HepG2 (cell line): ENCODE data around the gene NFATC4. TPM values are rescaled to one million over a fixed set of nuclear protein-coding genes. Genes with fewer than 3 reads are reported as not detected.

Source experiments
- ATAC-seq: fragments of 200-7000 bp; cut with Tn5 transposase; 3 replicates; pipeline ENCODE4 v1.9.1; 2020; ENCODE audit warnings: mild to moderate bottlenecking, moderate library complexity
- BruUV-seq: library from RNA; stranded (reverse); fragments of 400-500 nt; replicated peaks from 2 replicates; lab custom pipeline; 2021; lab: Mats Ljungman, UMichigan
- CTCF ChIA-PET: fragments of 300-600 bp; formaldehyde crosslinking; extraction: SDS; loops from one replicate; lab custom pipeline; 2021; ENCODE audit warnings: low total read pairs, inconsistent platforms, low intra/inter-chr PET ratio; lab: Yijun Ruan, JAX
- POLR2A ChIA-PET: fragments of 350-600 bp; sonication (Branson Sonifier 250); formaldehyde crosslinking; loops from one replicate; lab custom pipeline; 2020; ENCODE audit warnings: antibody characterized with exemption, inconsistent platforms; lab: Yijun Ruan, JAX
- DNase-seq: peaks from one replicate; pipeline ENCODE4 v3.0.0-alpha.2; 2015; ENCODE audit warnings: low spot score
- FAIRE-seq: peaks from 3 replicates; lab custom pipeline; 2011; peaks lifted over from hg19 to GRCh38; lab: Jason Lieb, UNC
- H2AFZ ChIP-seq: one replicate; pipeline ENCODE4 v1.6.1; 2011; ENCODE audit warnings: low read length, inconsistent platforms
- H3K27ac ChIP-seq: fragments of 300-600 bp; 3 replicates; pipeline ENCODE4 v1.8.0; 2011; ENCODE audit warnings: mixed run types, mild to moderate bottlenecking, mixed read lengths, low read length, inconsistent platforms; ENCODE audit not compliant: insufficient read depth; ENCODE audit errors: extremely low read length
- H3K27me3 ChIP-seq, 2 experiments: fragments of 200-600 bp in 1 of 2; 2 replicates in 1 of 2; 3 replicates in 1 of 2; pipeline versions ENCODE4 v1.6.0 to v1.8.0; 2011; ENCODE audit warnings: low read length in 2 of 2, mild to moderate bottlenecking in 2 of 2, moderate library complexity in 2 of 2, inconsistent platforms in 1 of 2; ENCODE audit not compliant: insufficient read depth in 2 of 2, control insufficient read depth in 1 of 2
- H3K36me3 ChIP-seq, 2 experiments: fragments of 200-600 bp in 1 of 2; replicated peaks in 1 of 2; 2 replicates in 1 of 2; 3 replicates in 1 of 2; pipeline versions ENCODE4 v1.5.1 to v1.8.0; 2011; ENCODE audit warnings: low read length in 2 of 2, inconsistent platforms in 1 of 2; ENCODE audit not compliant: insufficient read depth in 2 of 2, control insufficient read depth in 1 of 2
- H3K4me1 ChIP-seq: 2 replicates; pipeline ENCODE4 v1.5.1; 2012; ENCODE audit warnings: low read length, inconsistent platforms; ENCODE audit not compliant: insufficient read depth
- H3K4me2 ChIP-seq: 2 replicates; pipeline ENCODE4 v1.6.0; 2011; ENCODE audit warnings: low read depth, low read length, inconsistent platforms
- H3K4me3 ChIP-seq, 3 experiments: fragments of 200-600 bp in 1 of 3; sonication (generic), shearing (Covaris generic) in 1 of 3; replicated peaks in 1 of 3; 2 replicates each; pipeline ENCODE4 v1.5.1; 2011 to 2016; ENCODE audit warnings: low read length in 3 of 3, inconsistent platforms in 2 of 3, low read depth in 2 of 3, mild to moderate bottlenecking in 2 of 3, control low read depth in 1 of 3, mixed read lengths in 1 of 3; ENCODE audit not compliant: insufficient read depth in 1 of 3
- H3K79me2 ChIP-seq: one replicate; pipeline ENCODE4 v1.6.1; 2011; ENCODE audit warnings: low read length, inconsistent platforms; ENCODE audit not compliant: insufficient read depth
- H3K9ac ChIP-seq: 2 replicates; pipeline ENCODE4 v1.6.0; 2011; ENCODE audit warnings: mild to moderate bottlenecking, low read depth, low read length, inconsistent platforms; ENCODE audit not compliant: insufficient read depth
- H3K9me3 ChIP-seq: 2 replicates; pipeline ENCODE4 v1.5.1; 2012; ENCODE audit warnings: mild to moderate bottlenecking, low read length
- H4K20me1 ChIP-seq: 2 replicates; pipeline ENCODE4 v1.6.0; 2011; ENCODE audit warnings: inconsistent platforms, mild to moderate bottlenecking, low read length, moderate library complexity; ENCODE audit not compliant: insufficient read depth
- CHD2 ChIP-seq: IDR thresholded peaks from 2 replicates; pipeline ENCODE4 v1.6.1; 2011; ENCODE audit warnings: low read depth, low read length, improper control_type of control experiment
- KAT8 ChIP-seq: IDR thresholded peaks from 2 replicates; pipeline ENCODE4 v1.6.1; 2016; ENCODE audit warnings: missing genetic modification reagents, missing compliant biosample characterization
- MAZ ChIP-seq, 2 experiments: sonication (generic) in 1 of 2; formaldehyde crosslinking in 1 of 2; IDR thresholded peaks; 2 replicates each; pipeline versions ENCODE4 v1.5.0 to v1.6.1; 2012 to 2020; ENCODE audit warnings: low read depth in 2 of 2, mild to moderate bottlenecking in 2 of 2, borderline replicate concordance in 1 of 2, improper control_type of control experiment in 1 of 2, low read length in 1 of 2, missing genetic modification reagents in 1 of 2, moderate library complexity in 1 of 2
- MIER3 ChIP-seq: IDR thresholded peaks from 2 replicates; pipeline ENCODE4 v1.6.1; 2016; ENCODE audit warnings: missing compliant biosample characterization, borderline replicate concordance
- MXI1 ChIP-seq: IDR thresholded peaks from 3 replicates; pipeline ENCODE4 v1.6.1; 2012; ENCODE audit warnings: low read depth, low read length, inconsistent platforms, borderline replicate concordance
- RARA ChIP-seq: IDR thresholded peaks from 2 replicates; pipeline ENCODE4 v1.6.1; 2016; ENCODE audit warnings: missing genetic modification reagents, missing compliant biosample characterization
- RBM39 ChIP-seq: fragments of 200-400 bp; formaldehyde crosslinking; IDR thresholded peaks from one replicate; pipeline ENCODE4 v1.6.1; 2018; ENCODE audit warnings: antibody characterized with exemption, mild to moderate bottlenecking, low read depth, low read length; ENCODE audit not compliant: poor library complexity, severe bottlenecking
- RNF2 ChIP-seq: fragments of 450-650 bp; conservative IDR thresholded peaks from 2 replicates; pipeline ENCODE4 v1.6.1; 2016; ENCODE audit warnings: low read depth
- ZNF703 ChIP-seq: sonication (generic); formaldehyde crosslinking; IDR thresholded peaks from 2 replicates; pipeline ENCODE4 v1.5.1; 2020; ENCODE audit warnings: missing genetic modification reagents, mild to moderate bottlenecking, moderate library complexity, borderline replicate concordance
- WGBS: methylation state at CpG from one replicate; pipeline ENCODE4 v1.1.6; 2017; ENCODE audit warnings: low lambda C conversion rate; 5-methylcytosine and 5-hydroxymethylcytosine counted together
- in situ Hi-C: cut with HindIII; loops from 2 replicates; pipeline ENCODE4 v1.10.0; 2017; ENCODE audit warnings: low pct_unique_long_range_greater_than_20kb; ENCODE audit not compliant: extremely low pct_ligation_motif_present
- intact Hi-C: fragments of 100-400 bp; cut with micrococcal nuclease; formaldehyde crosslinking; loops from one replicate; pipeline ENCODE4 v1.10.0; 2022; ENCODE audit not compliant: unreplicated experiment
- polyA plus RNA-seq, 8 experiments: library from polyadenylated mRNA; depleted of rRNA in 3 of 8; stranded (reverse) in 7 of 8; unstranded in 1 of 8; fragments of >200 nt; fragmentation: Illumina TruSeq in 4 of 8; extraction: Trizol in 4 of 8; gene quantifications; 2 replicates each; pipeline versions ENCODE4 v1.2.1 to v1.2.3, GENCODE V29; 2011 to 2016; ENCODE audit warnings: low read depth in 4 of 8, missing spikeins in 1 of 8, mixed read lengths in 1 of 8; ENCODE audit not compliant: insufficient read depth in 1 of 8
- total RNA-seq, 5 experiments: library from RNA; depleted of rRNA; stranded (reverse); fragments of >200 nt; fragmentation: Illumina TruSeq; extraction: Trizol; gene quantifications; 2 replicates each; pipeline ENCODE4 v1.2.3, GENCODE V29; 2016; ENCODE audit warnings: low read depth in 1 of 5
- TF ChIP-seq, protein P1 (sequence below): sonication (generic); formaldehyde crosslinking; IDR thresholded peaks from 2 replicates; pipeline ENCODE4 v1.4.0; 2020; ENCODE audit warnings: missing genetic modification reagents, borderline replicate concordance
- TF ChIP-seq, protein P2 (sequence below): sonication (generic); formaldehyde crosslinking; IDR thresholded peaks from 2 replicates; pipeline ENCODE4 v1.4.0; 2020; ENCODE audit warnings: missing genetic modification reagents, borderline replicate concordance

The NFATC4 gene
- total and polyA plus RNA-seq, 2 of the 13 experiments (the other 11 are each of a cell fraction or from before 2014, with no cell fraction given) = 0.04 to 0.15 TPM

GRCh38 chr14:24342889-24343288 is 25.1 kb upstream of the NFATC4 start:
- H4K20me1 ChIP-seq = no peaks in the 10 kb centered on the region
- H2AFZ ChIP-seq = no peak overlapping the region
- no peaks in the 10 kb centered on the region for H3K36me3 ChIP-seq
- WGBS = 74% methylated on average over 4 of the region's 4 CpGs
- TF ChIP-seq MXI1 = no peak
- H3K9me3 ChIP-seq = no peaks in the 10 kb centered on the region
- no peak overlapping the region for H3K9ac ChIP-seq
- ChIA-PET CTCF (no interaction called here), POLR2A (no interaction called here)
- no peak overlapping the region for H3K4me3 ChIP-seq
- intact Hi-C loops = no loop called here
- no peak overlapping the region for H3K27ac ChIP-seq
- BruUV-seq = no TSS peak
- no peak for DNase-seq
- H3K4me1 ChIP-seq = peaks cover 8% of the 10 kb centered on the region
- in situ Hi-C loops = no loop called here
- no peak overlapping the region for H3K4me2 ChIP-seq
- no peaks in the 10 kb centered on the region for H3K79me2 ChIP-seq
- H3K27me3 ChIP-seq = peaks cover 4 to 23% of the 10 kb centered on the region in 2 experiments; a peak in 3 of 5 replicates
- no peak for ATAC-seq
- FAIRE-seq = no peak

DNA sequence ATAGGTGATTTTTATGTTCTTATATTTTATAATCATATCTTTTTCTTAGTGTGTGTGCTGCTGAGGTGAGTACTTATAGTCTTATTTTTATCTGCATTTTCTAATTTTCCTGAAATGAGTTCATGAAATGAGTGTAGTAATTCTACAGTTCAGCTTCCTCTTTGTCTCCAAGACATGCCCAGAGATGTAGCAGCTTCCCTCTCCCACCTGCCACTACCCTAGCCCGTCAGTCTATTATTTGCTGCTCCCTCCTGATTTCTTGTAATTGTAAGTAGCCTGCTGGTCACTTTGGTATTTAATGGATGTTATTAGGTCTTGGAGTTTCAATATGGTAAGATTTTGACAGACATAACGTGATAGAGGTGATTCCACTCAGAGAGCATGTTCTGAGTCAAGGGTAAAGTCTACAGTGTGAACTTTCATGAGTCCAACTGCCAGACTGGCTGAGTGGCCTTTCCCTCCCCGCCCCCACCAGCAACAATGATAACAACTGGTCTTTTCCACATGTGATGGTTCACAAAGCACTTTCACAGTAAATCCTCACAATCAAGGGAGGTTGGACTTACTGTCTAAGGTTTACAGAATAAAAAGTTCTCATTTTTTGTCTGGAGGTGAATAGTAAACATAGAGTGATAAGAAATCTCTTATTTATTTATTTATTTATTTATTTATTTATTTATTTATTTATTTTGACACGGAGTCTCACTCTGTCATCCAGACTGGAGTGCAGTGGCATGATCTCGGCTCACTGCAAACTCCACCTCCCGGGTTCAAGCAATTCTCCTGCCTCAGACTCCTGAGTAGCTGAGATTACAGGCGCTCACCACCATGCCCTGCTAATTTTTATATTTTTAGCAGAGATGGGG is 24.0 kb upstream of the NFATC4 start:
- in situ Hi-C loops = no loop called here
- POLR2A ChIA-PET = interaction anchor here (1.0 kb wide), 1 partner anchor 86 kb away, joined by 3 read pairs; the partner anchor contains the start of genes CBLN3 and KHNYN
- Histone ChIP-seq H3K79me2 (no peaks in the 10 kb centered on the region), H3K27me3 (peaks cover 0 to 15% of the 10 kb centered on the region in 2 experiments; a peak in 1 of 5 replicates), H2AFZ (no peak overlapping the region), H3K9me3 (no peaks in the 10 kb centered on the region), H3K4me2 (peak overlapping the region; percentile 41), H3K4me3 (no peak overlapping the region), H3K27ac (no peak overlapping the region), H3K9ac (no peak overlapping the region), H4K20me1 (no peaks in the 10 kb centered on the region), H3K36me3 (no peaks in the 10 kb centered on the region), H3K4me1 (peaks cover 7% of the 10 kb centered on the region)
- BruUV-seq = no TSS peak
- intact Hi-C loops = no loop called here
- CTCF ChIA-PET = no interaction called here
- WGBS = 19% methylated on average over 7 of the region's 7 CpGs
- peak; percentile 66 for DNase-seq
- peak; percentile 67 for FAIRE-seq
- peak; percentile 78 for ATAC-seq
- TF ChIP-seq, protein P1, sequence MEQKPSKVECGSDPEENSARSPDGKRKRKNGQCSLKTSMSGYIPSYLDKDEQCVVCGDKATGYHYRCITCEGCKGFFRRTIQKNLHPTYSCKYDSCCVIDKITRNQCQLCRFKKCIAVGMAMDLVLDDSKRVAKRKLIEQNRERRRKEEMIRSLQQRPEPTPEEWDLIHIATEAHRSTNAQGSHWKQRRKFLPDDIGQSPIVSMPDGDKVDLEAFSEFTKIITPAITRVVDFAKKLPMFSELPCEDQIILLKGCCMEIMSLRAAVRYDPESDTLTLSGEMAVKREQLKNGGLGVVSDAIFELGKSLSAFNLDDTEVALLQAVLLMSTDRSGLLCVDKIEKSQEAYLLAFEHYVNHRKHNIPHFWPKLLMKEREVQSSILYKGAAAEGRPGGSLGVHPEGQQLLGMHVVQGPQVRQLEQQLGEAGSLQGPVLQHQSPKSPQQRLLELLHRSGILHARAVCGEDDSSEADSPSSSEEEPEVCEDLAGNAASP (CRISPR knock-in tag) = peak; percentile 42; the same call in 1 of the 2 replicates
- TF ChIP-seq, protein P2, sequence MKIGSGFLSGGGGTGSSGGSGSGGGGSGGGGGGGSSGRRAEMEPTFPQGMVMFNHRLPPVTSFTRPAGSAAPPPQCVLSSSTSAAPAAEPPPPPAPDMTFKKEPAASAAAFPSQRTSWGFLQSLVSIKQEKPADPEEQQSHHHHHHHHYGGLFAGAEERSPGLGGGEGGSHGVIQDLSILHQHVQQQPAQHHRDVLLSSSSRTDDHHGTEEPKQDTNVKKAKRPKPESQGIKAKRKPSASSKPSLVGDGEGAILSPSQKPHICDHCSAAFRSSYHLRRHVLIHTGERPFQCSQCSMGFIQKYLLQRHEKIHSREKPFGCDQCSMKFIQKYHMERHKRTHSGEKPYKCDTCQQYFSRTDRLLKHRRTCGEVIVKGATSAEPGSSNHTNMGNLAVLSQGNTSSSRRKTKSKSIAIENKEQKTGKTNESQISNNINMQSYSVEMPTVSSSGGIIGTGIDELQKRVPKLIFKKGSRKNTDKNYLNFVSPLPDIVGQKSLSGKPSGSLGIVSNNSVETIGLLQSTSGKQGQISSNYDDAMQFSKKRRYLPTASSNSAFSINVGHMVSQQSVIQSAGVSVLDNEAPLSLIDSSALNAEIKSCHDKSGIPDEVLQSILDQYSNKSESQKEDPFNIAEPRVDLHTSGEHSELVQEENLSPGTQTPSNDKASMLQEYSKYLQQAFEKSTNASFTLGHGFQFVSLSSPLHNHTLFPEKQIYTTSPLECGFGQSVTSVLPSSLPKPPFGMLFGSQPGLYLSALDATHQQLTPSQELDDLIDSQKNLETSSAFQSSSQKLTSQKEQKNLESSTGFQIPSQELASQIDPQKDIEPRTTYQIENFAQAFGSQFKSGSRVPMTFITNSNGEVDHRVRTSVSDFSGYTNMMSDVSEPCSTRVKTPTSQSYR (CRISPR knock-in tag) = peak; percentile 94
- TF ChIP-seq CHD2 (peak; percentile 60; the same call in 1 of the 2 replicates), MIER3 (CRISPR knock-in tag) (peak; percentile 74; the same call in 1 of the 2 replicates), KAT8 (CRISPR knock-in tag) (peak; percentile 31; the same call in 1 of the 2 replicates), ZNF703 (CRISPR knock-in tag) (no peak), RNF2 (no peak), RBM39 (no peak), RARA (peak; percentile 81), MAZ (IDR thresholded peaks at IDR 0.05; ENCODE audit: borderline replicate concordance, low read depth, low read length) (peak; percentile 43; the same call in 1 of the 2 replicates), MAZ (CRISPR knock-in tag; IDR thresholded peaks at IDR 0.05; ENCODE audit: low read depth) (no peak)
